Fibroblast of lung (primary cell): ENCODE results near the gene TSC1. TPM values are rescaled to one million over a fixed set of nuclear protein-coding genes. Genes with fewer than 3 reads are reported as not detected.

Experiments
- DNase-seq, 2 donors: peaks; one replicate each; pipeline versions ENCODE4 v3.0.0 to v3.0.0-alpha.2; 2010; ENCODE audit warnings: low read depth in 2 of 2
- H2AFZ ChIP-seq: 2 replicates; pipeline ENCODE4 v1.5.1; 2012; ENCODE audit warnings: low read length, control low read depth, inconsistent platforms
- H3K27ac ChIP-seq: 2 replicates; pipeline ENCODE4 v1.5.1; 2011; ENCODE audit warnings: low read length, control low read depth; ENCODE audit not compliant: insufficient read depth
- H3K27me3 ChIP-seq: 2 replicates; pipeline ENCODE4 v1.5.1; 2011; ENCODE audit warnings: mild to moderate bottlenecking, low read length; ENCODE audit not compliant: control insufficient read depth, insufficient read depth
- H3K36me3 ChIP-seq: 2 replicates; pipeline ENCODE4 v1.5.1; 2011; ENCODE audit warnings: low read length; ENCODE audit not compliant: control insufficient read depth, insufficient read depth
- H3K4me1 ChIP-seq: 2 replicates; pipeline ENCODE4 v1.5.1; 2011; ENCODE audit warnings: low read length; ENCODE audit not compliant: control insufficient read depth, insufficient read depth; ENCODE audit errors: extremely low read depth
- H3K4me2 ChIP-seq: 2 replicates; pipeline ENCODE4 v1.5.1; 2011; ENCODE audit warnings: low read length, control low read depth; ENCODE audit not compliant: insufficient read depth; ENCODE audit errors: extremely low read depth
- H3K4me3 ChIP-seq, 4 experiments: fragments of 200-600 bp in 1 of 4; sonication (generic) in 1 of 4; replicated peaks in 1 of 4; 2 replicates each; pipeline ENCODE4 v1.5.1; 2011 to 2016; ENCODE audit warnings: low read length in 4 of 4, low read depth in 3 of 4, mild to moderate bottlenecking in 3 of 4, control low read depth in 2 of 4, inconsistent platforms in 1 of 4, mixed read lengths in 1 of 4; ENCODE audit not compliant: insufficient read depth in 1 of 4; ENCODE audit errors: control extremely low read depth in 1 of 4
- H3K79me2 ChIP-seq: 2 replicates; pipeline ENCODE4 v1.5.1; 2012; ENCODE audit warnings: mild to moderate bottlenecking, low read length, inconsistent platforms; ENCODE audit not compliant: control insufficient read depth, insufficient read depth
- H3K9ac ChIP-seq: 2 replicates; pipeline ENCODE4 v1.5.1; 2011; ENCODE audit warnings: mild to moderate bottlenecking, low read length, control low read depth; ENCODE audit not compliant: insufficient read depth
- H3K9me3 ChIP-seq: 2 replicates; pipeline ENCODE4 v1.5.1; 2012; ENCODE audit warnings: low read depth, low read length; ENCODE audit not compliant: control insufficient read depth, insufficient read depth
- H4K20me1 ChIP-seq: 2 replicates; pipeline ENCODE4 v1.5.1; 2011; ENCODE audit warnings: low read length; ENCODE audit not compliant: control insufficient read depth, insufficient read depth; ENCODE audit errors: extremely low read depth
- CTCF ChIP-seq, 2 donors: IDR thresholded peaks in 1 of 2; conservative IDR thresholded peaks in 1 of 2; 1 replicate in 1 of 2; 2 replicates in 1 of 2; pipeline ENCODE4 v1.5.1; 2011 to 2012; ENCODE audit warnings: low read length in 2 of 2, control low read depth in 1 of 2, inconsistent platforms in 1 of 2, low read depth in 1 of 2, mild to moderate bottlenecking in 1 of 2
- EZH2 ChIP-seq: IDR thresholded peaks from 2 replicates; pipeline ENCODE4 v1.5.1; 2012; ENCODE audit warnings: low read length, control low read depth, mild to moderate bottlenecking; ENCODE audit errors: missing control alignments
- polyA minus RNA-seq: library from RNA; depleted of rRNA, polyadenylated mRNA; stranded (reverse); fragments of >200 nt; gene quantifications from 2 replicates; pipeline ENCODE4 v1.2.3, GENCODE V29; 2011; ENCODE audit warnings: low replicate concordance
- polyA plus RNA-seq, 2 donors: library from polyadenylated mRNA; depleted of rRNA in 1 of 2; stranded (reverse) in 1 of 2; unstranded in 1 of 2; fragments of >200 nt; gene quantifications; 2 replicates each; pipeline ENCODE4 v1.2.1, GENCODE V29; 2011 to 2012; ENCODE audit warnings: missing spikeins in 1 of 2
- total RNA-seq: library from RNA; depleted of rRNA; stranded (reverse); fragments of >200 nt; gene quantifications from 2 replicates; pipeline ENCODE4 v1.2.1, GENCODE V29; 2014

The TSC1 gene
- total RNA-seq (32.1 and 41.5 TPM in 2 replicates), polyA plus RNA-seq (43.4 and 48.0 TPM in 2 replicates), polyA minus RNA-seq (81.9 and 97.3 TPM in 2 replicates)
- 18.5 and 22.4 TPM in 2 replicates for polyA plus RNA-seq (2012)

GRCh38 chr9:132944294-132945185, at the start of gene TSC1:
Gene TSC1 (minus strand): TSS chr9:132944616. CDS start chr9:132928872, 15,744 bp downstream.
- no peaks in the 10 kb centered on the region for H3K36me3 ChIP-seq
- H3K27me3 ChIP-seq: no peaks in the 10 kb centered on the region
- H3K79me2 ChIP-seq: peaks cover 47% of the 10 kb centered on the region
- peak; percentile 97 for DNase-seq
- peak within 1 kb of the TSS; percentile 82 for H3K4me2 ChIP-seq
- H3K4me1 ChIP-seq: peaks cover 7% of the 10 kb centered on the region
- TF ChIP-seq CTCF (conservative IDR thresholded peaks at IDR 0.05 in 1 of 2, IDR thresholded peaks at IDR 0.05 in 1 of 2; ENCODE audit: low read depth in 1 of 2, low read length in 2 of 2) (no peak), EZH2 (no peak)
- no peaks in the 10 kb centered on the region for H3K9me3 ChIP-seq
- peak within 1 kb of the TSS; percentile 89 for H3K9ac ChIP-seq
- no peaks in the 10 kb centered on the region for H4K20me1 ChIP-seq
- peak within 1 kb of the TSS; percentile 40 for H2AFZ ChIP-seq
- peak within 1 kb of the TSS; percentile 83 to 100 (median 90) for H3K4me3 ChIP-seq
- H3K27ac ChIP-seq: peak within 1 kb of the TSS; percentile 91

DNA sequence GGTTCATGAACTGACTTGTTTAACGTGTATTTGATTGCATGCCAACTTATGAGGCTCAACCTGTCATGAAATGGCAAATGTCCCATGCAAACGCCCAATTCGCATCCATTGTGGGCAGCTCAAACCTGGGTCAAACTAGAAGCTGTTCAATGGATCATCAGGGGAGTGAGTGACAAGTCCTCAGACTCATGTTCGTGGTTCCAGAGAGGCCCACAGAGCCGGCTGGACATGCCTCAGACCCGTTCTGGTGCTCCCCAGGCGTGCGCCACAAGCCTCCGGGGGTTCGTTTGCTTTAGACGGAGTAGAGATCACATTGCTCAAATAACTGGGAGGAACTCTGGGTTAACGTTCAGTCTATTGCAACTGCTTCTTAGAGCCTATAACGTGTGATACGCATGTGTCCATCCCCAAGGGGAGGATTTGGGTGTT, 49.1 kb upstream of the TSC1 start:
- no peaks in the 10 kb centered on the region for H3K36me3 ChIP-seq
- no peak overlapping the region for H2AFZ ChIP-seq
- no peak overlapping the region for H3K9ac ChIP-seq
- H3K79me2 ChIP-seq: no peaks in the 10 kb centered on the region
- H3K4me1 ChIP-seq: no peaks in the 10 kb centered on the region
- H3K9me3 ChIP-seq: no peaks in the 10 kb centered on the region
- peaks cover 23% of the 10 kb centered on the region for H3K27me3 ChIP-seq
- H4K20me1 ChIP-seq: no peaks in the 10 kb centered on the region
- TF ChIP-seq EZH2: no peak
- no peak for TF ChIP-seq CTCF (conservative IDR thresholded peaks at IDR 0.05 in 1 of 2, IDR thresholded peaks at IDR 0.05 in 1 of 2; ENCODE audit: low read depth in 1 of 2, low read length in 2 of 2)
- no peak overlapping the region for H3K27ac ChIP-seq
- H3K4me3 ChIP-seq: no peak overlapping the region
- no peak overlapping the region for H3K4me2 ChIP-seq
- DNase-seq: no peak
